NCI-H146 treated with DMSO at 0.1 percent for 48 hours (cell line): Measurements from ENCODE around the gene LINS1.
"Not testable (repeated sequence)": the region's sequence is repeated elsewhere in the genome, so short reads cannot be mapped to it uniquely, and the experiment has no call there.

Experiments
- DNase-seq: peaks from one replicate; lab custom pipeline; 2025; ENCODE audit not compliant: unreplicated experiment; lab: John Stamatoyannopoulos, UW

LINS1 gene

GRCh38 chr15:100602823-100603393, 924 bp upstream of the LINS1 start:
- DNase-seq, result no peak

DNA sequence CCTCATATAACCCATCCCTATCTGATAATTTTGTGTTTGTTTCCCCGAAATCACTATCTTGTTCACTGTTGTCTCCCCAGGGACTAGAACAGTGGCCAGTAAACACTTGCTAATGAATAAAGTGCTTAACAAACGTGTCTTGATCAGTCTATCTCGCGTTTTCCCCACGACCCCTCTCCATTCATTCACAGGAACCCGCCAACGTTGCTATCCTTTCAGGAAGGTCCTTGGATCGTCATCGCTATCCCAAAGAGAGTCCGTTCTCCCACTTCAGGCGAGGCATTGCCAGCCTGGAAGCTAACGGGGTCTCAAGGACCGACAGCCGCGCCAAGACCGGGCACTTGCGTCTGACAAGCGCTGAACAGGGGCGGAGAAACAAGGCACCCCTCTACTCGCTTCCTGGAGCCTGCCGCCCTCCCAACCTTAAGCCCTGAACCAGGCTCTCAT, 344 bp downstream of the LINS1 start:
- DNase-seq, result no peak

DNA sequence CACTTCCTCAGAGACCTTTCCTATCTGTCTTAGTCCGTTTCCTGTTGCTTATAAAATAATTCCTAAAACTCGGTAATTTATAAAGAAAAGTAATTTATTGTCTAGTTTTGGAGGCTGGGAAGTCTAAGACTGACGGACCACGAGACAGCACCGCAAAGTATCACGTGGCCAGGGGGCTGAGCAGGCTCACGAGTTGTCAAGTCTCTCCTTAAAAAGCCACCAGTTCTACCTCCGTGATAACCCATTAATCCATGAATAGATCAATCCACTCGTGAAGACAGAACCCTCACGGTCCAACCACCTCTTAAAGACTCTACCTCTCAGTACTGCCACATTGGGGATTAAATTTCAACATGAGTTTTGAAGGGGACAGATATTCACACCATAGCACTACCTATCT, 821 bp downstream of the LINS1 start:
- no peak for DNase-seq

GRCh38 chr15:100598655-100599054, 3.3 kb downstream of the LINS1 start:
- no peak for DNase-seq

DNA sequence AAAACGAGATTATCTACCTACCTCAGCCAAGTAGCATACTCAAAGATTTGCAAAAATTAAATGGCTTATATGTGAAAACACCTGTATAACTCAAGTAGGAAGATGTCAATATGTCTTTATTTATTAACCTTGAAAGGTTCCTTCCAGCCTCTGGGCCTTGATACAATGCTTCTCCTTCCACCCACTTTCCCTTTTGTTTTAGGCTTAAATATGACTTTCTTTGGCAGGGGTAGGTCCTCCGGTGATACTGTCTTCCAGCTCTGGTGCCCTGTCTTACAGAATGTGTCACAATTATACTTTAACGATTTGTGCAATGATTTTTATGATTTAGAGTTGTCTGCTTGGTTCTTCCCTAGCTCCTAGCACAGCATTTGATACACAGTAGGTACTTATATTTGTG, 4.1 kb downstream of the LINS1 start:
- no peak for DNase-seq

DNA sequence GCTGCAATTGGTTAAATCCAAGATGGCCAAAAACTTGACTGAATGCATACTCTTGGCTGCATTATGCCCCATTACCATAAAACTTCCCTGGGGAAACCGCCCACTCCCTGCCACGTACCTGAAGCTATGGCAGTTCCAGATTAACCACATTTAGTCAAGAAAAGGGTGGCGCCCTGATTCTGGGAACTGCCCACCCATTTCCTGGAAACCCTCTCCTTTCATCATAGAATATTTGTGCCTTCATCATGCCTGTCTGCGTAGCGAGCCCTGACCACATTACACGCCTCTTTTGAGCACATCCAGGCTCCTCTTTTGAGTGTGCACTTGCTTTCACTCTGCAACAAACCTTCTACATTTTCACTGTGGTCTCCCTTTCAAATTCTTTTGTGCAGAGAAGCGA, 5.2 kb downstream of the LINS1 start:
- DNase-seq, result no peak

DNA sequence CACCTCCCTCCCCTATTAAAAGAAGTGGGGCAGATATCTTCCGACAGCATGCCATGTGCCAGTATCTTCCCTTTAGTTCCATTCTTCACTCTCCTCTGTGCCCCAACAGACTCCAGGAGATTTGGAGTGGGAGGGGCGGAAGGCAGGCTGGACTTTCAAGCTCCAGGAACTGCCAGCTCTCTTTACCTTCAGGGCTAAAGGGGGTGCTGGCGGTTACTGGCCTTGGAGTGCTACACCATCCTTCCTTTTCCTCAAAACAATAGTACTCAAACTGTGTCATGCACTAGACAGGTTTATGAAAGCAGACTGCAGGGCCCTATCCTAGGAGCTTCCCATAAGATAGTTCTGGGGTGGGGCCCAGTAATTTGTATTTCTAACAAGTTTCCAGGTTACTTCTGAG, 6.0 kb downstream of the LINS1 start:
- no peak for DNase-seq

GRCh38 chr15:100593431-100593830, 8.6 kb downstream of the LINS1 start:
- DNase-seq, result no peak

- DNase-seq, result no peak
These were observed 9.1 kb downstream of the LINS1 start for GRCh38 chr15:100592898-100593297.

DNA sequence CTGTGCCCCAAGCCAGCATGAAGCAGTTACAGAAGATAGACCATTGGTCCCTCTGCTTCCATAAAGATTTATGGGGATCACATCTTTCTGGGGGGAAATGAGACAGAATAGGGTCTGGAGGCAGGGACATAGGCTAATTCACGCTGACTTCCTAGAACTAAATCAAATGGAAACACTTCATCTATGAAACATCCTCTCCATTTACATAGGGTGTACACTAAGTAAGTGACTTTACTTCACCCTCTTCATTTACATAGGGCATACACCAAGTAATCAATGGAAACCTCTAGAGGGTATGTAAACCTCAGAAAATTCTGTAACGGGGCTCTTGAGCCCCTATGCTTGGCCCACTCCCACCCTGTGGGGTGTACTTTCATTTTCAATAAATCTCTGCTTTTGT, 10.1 kb downstream of the LINS1 start:
- DNase-seq, result no peak

- not testable (repeated sequence) for DNase-seq
These were observed 10.8 kb downstream of the LINS1 start for GRCh38 chr15:100591163-100591562.

DNA sequence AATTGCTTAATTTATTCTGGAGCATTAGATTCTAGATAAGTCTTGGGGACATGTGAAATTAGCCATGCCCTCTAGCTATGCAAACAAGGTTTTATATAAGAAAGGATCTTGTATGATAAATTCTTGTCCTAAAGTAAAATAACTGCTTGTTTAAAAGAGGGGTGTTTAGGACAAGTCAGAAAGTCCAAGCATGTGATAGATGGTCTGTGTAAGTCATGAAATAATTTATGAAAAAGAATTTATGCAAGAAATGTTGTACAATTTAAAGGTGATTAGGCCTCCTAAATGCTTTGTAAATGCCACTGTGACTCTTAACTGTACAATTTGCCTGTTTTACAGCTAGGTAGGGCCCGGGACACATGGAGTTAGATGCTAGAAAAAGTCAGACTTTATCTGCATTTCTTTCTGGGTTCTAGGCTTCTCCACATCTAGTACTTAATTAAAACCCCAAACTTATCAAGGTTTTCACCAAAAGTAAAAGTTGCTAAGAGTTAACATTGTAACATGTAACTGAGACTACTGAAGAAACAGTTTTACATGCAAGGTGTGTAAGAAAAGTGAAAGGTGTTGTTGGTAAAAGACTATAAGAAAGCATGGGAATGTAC, 13.2 kb downstream of the LINS1 start:
- DNase-seq, result no peak

DNA sequence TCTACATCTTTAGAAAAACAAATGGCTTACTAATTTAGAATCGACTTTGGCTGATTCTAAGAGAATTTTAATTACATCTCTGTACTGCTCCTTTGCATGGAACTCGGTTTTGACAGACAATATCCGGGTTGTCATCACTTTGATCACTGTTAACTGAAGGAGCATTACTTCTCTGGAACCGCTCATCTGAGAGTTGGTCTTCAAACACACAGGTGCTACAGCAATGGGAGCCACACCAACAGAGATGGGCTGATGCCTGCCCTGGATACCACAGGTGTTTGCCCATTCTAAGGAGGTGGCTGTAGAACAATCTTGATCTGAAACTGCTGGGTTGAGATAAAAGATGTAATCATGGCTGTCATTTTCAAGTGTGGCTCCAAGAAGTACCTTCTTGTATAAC, 21.6 kb downstream of the LINS1 start:
- DNase-seq, result no peak

DNA sequence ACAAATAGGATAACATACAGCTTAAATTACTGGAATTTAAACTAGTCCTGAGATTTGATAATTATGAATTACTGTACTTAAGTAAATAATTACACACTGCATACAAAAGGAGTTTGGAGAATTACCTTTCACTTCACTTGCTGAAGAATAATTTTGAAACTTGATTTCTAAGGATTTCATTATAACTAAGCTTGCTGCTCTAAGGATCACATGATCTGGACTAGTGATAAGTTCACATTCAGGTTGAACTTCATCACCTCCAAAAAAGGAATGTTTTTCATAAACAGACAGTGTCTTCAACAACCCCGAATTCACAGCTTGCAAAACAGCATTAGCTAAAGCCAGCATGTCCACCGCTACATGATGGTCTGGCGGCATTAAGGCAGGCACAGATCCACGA, 28.5 kb downstream of the LINS1 start:
- no peak for DNase-seq

DNA sequence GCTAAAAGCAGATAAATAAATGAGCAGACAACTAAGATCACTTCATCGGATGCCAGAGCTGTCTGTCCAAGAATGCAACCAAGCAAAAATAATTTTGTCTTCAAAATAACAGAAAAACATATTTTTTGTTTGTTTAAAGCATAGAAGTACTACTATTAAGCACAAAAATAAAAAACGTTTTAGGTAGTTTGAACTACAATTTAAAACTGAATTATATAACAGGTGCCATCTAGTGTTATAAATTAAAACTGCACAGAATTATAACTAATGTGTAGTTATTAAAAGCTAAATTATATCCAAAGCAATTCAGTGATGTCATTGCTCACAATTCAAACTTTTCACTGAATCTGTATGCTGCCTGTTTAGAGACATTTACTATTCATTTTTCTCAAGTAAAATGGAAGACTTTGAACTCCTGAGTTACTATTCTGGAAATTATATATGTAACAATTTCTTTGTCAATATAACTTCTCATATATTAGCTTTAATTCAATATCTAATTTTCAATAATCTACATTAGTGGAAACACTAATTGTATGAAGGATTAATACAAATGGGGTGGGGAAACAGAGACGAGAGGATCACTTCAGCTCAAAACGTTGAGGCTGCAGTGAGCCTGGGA, 29.5 kb downstream of the LINS1 start:
- DNase-seq, result no peak

- DNase-seq, result no peak
These were observed 30.3 kb downstream of the LINS1 start for GRCh38 chr15:100571592-100572167.

- no peak for DNase-seq
These were observed 31.2 kb downstream of the LINS1 start for GRCh38 chr15:100570735-100571313.

GRCh38 chr15:100570275-100570674, 31.7 kb downstream of the LINS1 start:
- DNase-seq, result no peak

GRCh38 chr15:100569391-100569790, 32.6 kb downstream of the LINS1 start:
- DNase-seq, result no peak

DNA sequence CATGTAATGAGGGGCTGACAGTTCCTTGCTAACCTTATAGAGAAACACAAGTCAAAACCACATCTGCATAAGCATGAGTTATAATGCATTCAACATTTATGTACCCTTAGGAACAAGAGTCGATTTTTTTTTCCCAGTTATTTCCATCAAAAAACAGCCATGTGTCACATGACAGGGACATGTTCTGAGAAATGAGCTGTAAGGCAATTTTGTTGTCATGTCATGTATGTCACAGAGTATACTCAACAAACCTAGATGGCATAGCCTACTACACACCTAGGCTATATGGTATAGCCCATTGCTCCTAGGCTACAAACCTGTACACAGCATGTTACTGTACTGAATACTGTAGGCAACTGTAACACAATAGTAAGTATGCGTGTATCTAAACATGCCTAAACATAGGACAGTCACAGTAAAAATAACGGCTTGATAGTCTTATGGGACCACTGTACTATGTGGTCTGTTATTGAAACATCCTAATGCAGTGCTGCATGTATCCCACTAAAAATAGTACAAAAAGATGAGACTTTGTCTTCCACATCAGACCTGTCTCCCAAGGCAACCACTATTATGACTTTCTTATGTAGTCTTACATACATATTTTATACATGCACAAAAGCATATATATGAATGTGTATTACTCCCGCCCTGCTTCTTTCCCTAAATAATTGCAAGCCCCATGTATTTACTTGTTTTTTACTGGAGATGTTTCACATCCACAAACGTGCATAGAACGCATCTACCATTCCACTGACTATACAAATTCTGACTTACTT, 34.9 kb downstream of the LINS1 start:
- DNase-seq, result no peak

GRCh38 chr15:100565591-100565990, 36.4 kb downstream of the LINS1 start:
- no peak for DNase-seq
